OCI-LY1 (cell line): Measurements from ENCODE around the gene OLFM2.

Source experiments
- H2AFZ ChIP-seq: fragments of 200-600 bp; sonication (generic), shearing (Covaris generic); 2 replicates; pipeline ENCODE4 v1.6.0; 2014; ENCODE audit warnings: antibody characterized with exemption, mild to moderate bottlenecking, low read length
- H3F3A ChIP-seq: fragments of 200-600 bp; sonication (generic), shearing (Covaris generic); 2 replicates; pipeline ENCODE4 v1.6.0; 2014; ENCODE audit warnings: mild to moderate bottlenecking, antibody characterized with exemption, low read length, moderate library complexity; ENCODE audit not compliant: insufficient read depth
- H3K27ac ChIP-seq: fragments of 200-600 bp; sonication (generic); 2 replicates; pipeline ENCODE4 v1.5.1; 2014; ENCODE audit warnings: low read length, mixed run types, mild to moderate bottlenecking, low read depth; ENCODE audit not compliant: poor library complexity, severe bottlenecking
- H3K27me3 ChIP-seq: fragments of 200-600 bp; sonication (generic); 2 replicates; pipeline ENCODE4 v1.6.0; 2014; ENCODE audit warnings: antibody characterized with exemption, mild to moderate bottlenecking, low read length, moderate library complexity; ENCODE audit not compliant: insufficient read depth
- H3K36me3 ChIP-seq: fragments of 200-600 bp; sonication (generic); 2 replicates; pipeline ENCODE4 v1.6.1; 2014; ENCODE audit warnings: mild to moderate bottlenecking, antibody characterized with exemption, low read length, moderate library complexity, mixed read lengths; ENCODE audit not compliant: insufficient read depth
- H3K4me1 ChIP-seq: fragments of 200-600 bp; sonication (generic); 2 replicates; pipeline ENCODE4 v1.5.1; 2014; ENCODE audit warnings: mild to moderate bottlenecking, low read length, moderate library complexity; ENCODE audit not compliant: insufficient read depth, severe bottlenecking
- H3K4me2 ChIP-seq: fragments of 200-600 bp; sonication (generic), shearing (Covaris generic); 2 replicates; pipeline ENCODE4 v1.6.1; 2014; ENCODE audit warnings: low read length
- H3K4me3 ChIP-seq: fragments of 200-600 bp; sonication (generic); 2 replicates; pipeline ENCODE4 v1.5.1; 2014; ENCODE audit warnings: low read length, low read depth, mild to moderate bottlenecking, mixed read lengths; ENCODE audit not compliant: poor library complexity, severe bottlenecking
- H3K79me2 ChIP-seq: fragments of 200-600 bp; shearing (Covaris generic); 2 replicates; pipeline ENCODE4 v1.6.1; 2016; ENCODE audit warnings: mixed run types, low read length, mixed read lengths; ENCODE audit not compliant: insufficient read depth
- H3K9ac ChIP-seq: fragments of 200-600 bp; sonication (generic), shearing (Covaris generic); 2 replicates; pipeline ENCODE4 v1.6.1; 2014; ENCODE audit warnings: mild to moderate bottlenecking, low read length, mixed read lengths
- H3K9me2 ChIP-seq: fragments of 200-600 bp; sonication (generic), shearing (Covaris generic); 2 replicates; pipeline ENCODE4 v1.6.1; 2014; ENCODE audit warnings: low read depth, mild to moderate bottlenecking, low read length, mixed read lengths
- H3K9me3 ChIP-seq: fragments of 200-600 bp; shearing (Covaris generic); 2 replicates; pipeline ENCODE4 v1.6.1; 2014; ENCODE audit warnings: low read length, mixed read lengths
- H4K20me1 ChIP-seq: fragments of 200-600 bp; sonication (generic), shearing (Covaris generic); 2 replicates; pipeline ENCODE4 v1.6.0; 2016; ENCODE audit warnings: mild to moderate bottlenecking, low read length; ENCODE audit not compliant: insufficient read depth
- CTCF ChIP-seq: fragments of 200-600 bp; sonication (generic), shearing (Covaris generic); IDR thresholded peaks from 2 replicates; pipeline ENCODE4 v1.5.1; 2017; ENCODE audit warnings: mild to moderate bottlenecking, antibody characterized with exemption, low read length, moderate library complexity, mixed read lengths
- EZH2 ChIP-seq: fragments of 200-600 bp; sonication (generic), shearing (Covaris generic); IDR thresholded peaks from 2 replicates; pipeline ENCODE4 v1.8.0; 2017; ENCODE audit warnings: borderline replicate concordance, mixed run types, mild to moderate bottlenecking, antibody characterized with exemption, low read length, moderate library complexity, mixed read lengths

OLFM2 gene

GRCh38 chr19:9818734-9819595 lies 117.3 kb downstream of the OLFM2 start, which contains the start of gene FBXL12:
Gene FBXL12 (minus strand): TSS chr19:9819079. CDS start chr19:9818813, 266 bp downstream.
- Histone ChIP-seq H4K20me1 (no peaks in the 10 kb centered on the region), H3K79me2 (peaks cover 18% of the 10 kb centered on the region), H3K4me3 (peak within 1 kb of the TSS; percentile 97), H3K9ac (peak within 1 kb of the TSS; percentile 92), H3K27ac (peak within 1 kb of the TSS; percentile 85), H2AFZ (no peak within 1 kb of the TSS), H3K4me1 (peaks cover 14% of the 10 kb centered on the region), H3K27me3 (no peaks in the 10 kb centered on the region), H3K4me2 (peak within 1 kb of the TSS; percentile 94), H3F3A (no peaks in the 10 kb centered on the region), H3K9me2 (no peaks in the 10 kb centered on the region), H3K9me3 (peaks cover 7% of the 10 kb centered on the region; the same call in 1 of the 2 replicates), H3K36me3 (peaks cover 38% of the 10 kb centered on the region)
- no peak for TF ChIP-seq CTCF

- Histone ChIP-seq H4K20me1 (no peaks in the 10 kb centered on the region), H3K4me3 (peak overlapping the region; percentile 97), H3K4me1 (peaks cover 14% of the 10 kb centered on the region), H3K9me2 (no peaks in the 10 kb centered on the region), H3F3A (no peaks in the 10 kb centered on the region), H3K79me2 (peaks cover 18% of the 10 kb centered on the region), H3K27me3 (no peaks in the 10 kb centered on the region), H3K9ac (peak overlapping the region; percentile 92), H3K4me2 (peak overlapping the region; percentile 94), H3K36me3 (peaks cover 43% of the 10 kb centered on the region), H2AFZ (no peak overlapping the region), H3K9me3 (peaks cover 7% of the 10 kb centered on the region; the same call in 1 of the 2 replicates), H3K27ac (peak overlapping the region; percentile 85)
- no peak for TF ChIP-seq EZH2
- TF ChIP-seq CTCF: no peak
These were observed 118.1 kb downstream of the OLFM2 start for GRCh38 chr19:9818175-9818733.

- Histone ChIP-seq H3K4me3 (no peak overlapping the region), H3K27me3 (no peaks in the 10 kb centered on the region), H3K4me2 (no peak overlapping the region), H3K9ac (no peak overlapping the region), H3K79me2 (0 out of 2 replicates have a peak, but pooled peaks cover 3% of the 10 kb centered on the region), H3F3A (no peaks in the 10 kb centered on the region), H4K20me1 (no peaks in the 10 kb centered on the region), H3K27ac (no peak overlapping the region), H3K9me2 (no peaks in the 10 kb centered on the region), H3K4me1 (peaks cover 5% of the 10 kb centered on the region), H3K9me3 (peaks cover 4% of the 10 kb centered on the region; the same call in 1 of the 2 replicates), H3K36me3 (peaks cover 77% of the 10 kb centered on the region), H2AFZ (no peak overlapping the region)
- no peak for TF ChIP-seq CTCF
- no peak for TF ChIP-seq EZH2
These were observed 125.2 kb downstream of the OLFM2 start for GRCh38 chr19:9811139-9811538.
